ENCODE results near the gene GRK5. TPM values are rescaled to one million over a fixed set of nuclear protein-coding genes. Genes with fewer than 3 reads are reported as not detected.

Gene GRK5
- polyA plus RNA-seq, 1 donor from 2014 or later, result 34.9 TPM

GRCh38 chr10:119360181-119360921 is 153.0 kb downstream of the GRK5 start:
- H3K4me3 ChIP-seq (ENCODE audit: low read length), result no peak overlapping the region
- no peaks in the 10 kb centered on the region for H4K20me1 ChIP-seq (ENCODE audit: insufficient read depth)
- no peak overlapping the region for H2AFZ ChIP-seq (ENCODE audit: low read depth, low read length)
- no peak overlapping the region for H3K9ac ChIP-seq (ENCODE audit: low read length)
- TF ChIP-seq TAF1 (IDR thresholded peaks at IDR 0.05; ENCODE audit: low read depth), result no peak
- no peak for TF ChIP-seq CTCF (IDR thresholded peaks at IDR 0.05; ENCODE audit: poor library complexity, severe bottlenecking)
- TF ChIP-seq POLR2AphosphoS5 (IDR thresholded peaks at IDR 0.05), result no peak
- TF ChIP-seq MXI1 (conservative IDR thresholded peaks at IDR 0.05; ENCODE audit: poor library complexity, severe bottlenecking), result no peak
- TF ChIP-seq RAD21 (conservative IDR thresholded peaks at IDR 0.05), result no peak
- TF ChIP-seq REST (IDR thresholded peaks at IDR 0.05; ENCODE audit: borderline replicate concordance), result no peak
- no peak for TF ChIP-seq EZH2 (IDR thresholded peaks at IDR 0.05; ENCODE audit: borderline replicate concordance, insufficient read depth, low read length, poor library complexity, severe bottlenecking)
- TF ChIP-seq EP300 (conservative IDR thresholded peaks at IDR 0.05; ENCODE audit: poor library complexity, severe bottlenecking), result no peak
- TF ChIP-seq SMC3 (conservative IDR thresholded peaks at IDR 0.05; ENCODE audit: poor library complexity), result no peak
- no peaks in the 10 kb centered on the region for H3K36me3 ChIP-seq (ENCODE audit: insufficient read depth, low read length)
- no peaks in the 10 kb centered on the region for H3K27me3 ChIP-seq (ENCODE audit: insufficient read depth, low read depth, low read length)
- no peak overlapping the region for H3K4me2 ChIP-seq (ENCODE audit: low read length)
- H3F3A ChIP-seq (ENCODE audit: insufficient read depth, low read length, poor library complexity, severe bottlenecking), result no peaks in the 10 kb centered on the region
- H3K79me2 ChIP-seq (replicated peaks; ENCODE audit: insufficient read depth, low read length), result no peaks in the 10 kb centered on the region
- no peaks in the 10 kb centered on the region for H3K9me3 ChIP-seq (ENCODE audit: low read length)
- H3K27ac ChIP-seq (ENCODE audit: low read length), result no peak overlapping the region
- no peaks in the 10 kb centered on the region for H3K9me2 ChIP-seq (ENCODE audit: insufficient read depth, low read length)

GRCh38 chr10:119361037-119361436 is 153.7 kb downstream of the GRK5 start:
- TF ChIP-seq EP300 (conservative IDR thresholded peaks at IDR 0.05; ENCODE audit: poor library complexity, severe bottlenecking) (no peak), EZH2 (IDR thresholded peaks at IDR 0.05; ENCODE audit: borderline replicate concordance, insufficient read depth, low read length, poor library complexity, severe bottlenecking) (no peak), POLR2AphosphoS5 (IDR thresholded peaks at IDR 0.05) (no peak), SMC3 (conservative IDR thresholded peaks at IDR 0.05; ENCODE audit: poor library complexity) (no peak), REST (IDR thresholded peaks at IDR 0.05; ENCODE audit: borderline replicate concordance) (no peak), MXI1 (conservative IDR thresholded peaks at IDR 0.05; ENCODE audit: poor library complexity, severe bottlenecking) (no peak), TAF1 (IDR thresholded peaks at IDR 0.05; ENCODE audit: low read depth) (no peak), RAD21 (conservative IDR thresholded peaks at IDR 0.05) (no peak), CTCF (IDR thresholded peaks at IDR 0.05; ENCODE audit: poor library complexity, severe bottlenecking) (no peak)
- Histone ChIP-seq H3K4me3 (ENCODE audit: low read length) (no peak overlapping the region), H3F3A (ENCODE audit: insufficient read depth, low read length, poor library complexity, severe bottlenecking) (no peaks in the 10 kb centered on the region), H3K27ac (ENCODE audit: low read length) (no peak overlapping the region), H3K9me3 (ENCODE audit: low read length) (no peaks in the 10 kb centered on the region), H3K9me2 (ENCODE audit: insufficient read depth, low read length) (no peaks in the 10 kb centered on the region), H4K20me1 (ENCODE audit: insufficient read depth) (no peaks in the 10 kb centered on the region), H3K9ac (ENCODE audit: low read length) (no peak overlapping the region), H3K79me2 (replicated peaks; ENCODE audit: insufficient read depth, low read length) (no peaks in the 10 kb centered on the region), H3K27me3 (ENCODE audit: insufficient read depth, low read depth, low read length) (no peaks in the 10 kb centered on the region), H2AFZ (ENCODE audit: low read depth, low read length) (no peak overlapping the region), H3K36me3 (ENCODE audit: insufficient read depth, low read length) (no peaks in the 10 kb centered on the region), H3K4me2 (ENCODE audit: low read length) (no peak overlapping the region)
